Spleen (tissue), 11 donors: ENCODE results near the gene BABAM2. TPM values are rescaled to one million over a fixed set of nuclear protein-coding genes. Genes with fewer than 3 reads are reported as not detected.

ENCODE experiments used
- DNase-seq: peaks from one replicate; pipeline ENCODE4 v3.0.0-alpha.2; 2020
- H3K27ac ChIP-seq, 8 donors: fragments of 200-600 bp; sonication (generic) in 7 of 8; 1 replicate in 4 of 8; 2 replicates in 4 of 8; pipeline versions ENCODE4 v1.5.0 to v1.8.0; 2016 to 2021; ENCODE audit warnings: inconsistent platforms in 4 of 8, mild to moderate bottlenecking in 4 of 8, moderate library complexity in 1 of 8
- H3K27me3 ChIP-seq, 7 donors: fragments of 200-600 bp; sonication (generic) in 6 of 7; replicated peaks in 1 of 7; 1 replicate in 4 of 7; 2 replicates in 3 of 7; pipeline versions ENCODE4 v1.5.0 to v1.8.0; 2016 to 2021; ENCODE audit warnings: inconsistent platforms in 3 of 7, mild to moderate bottlenecking in 1 of 7
- H3K36me3 ChIP-seq, 6 donors: fragments of 200-600 bp; sonication (generic) in 5 of 6; 1 replicate in 4 of 6; 2 replicates in 2 of 6; pipeline versions ENCODE4 v1.5.0 to v1.8.0; 2016 to 2021; ENCODE audit warnings: inconsistent platforms in 2 of 6
- H3K4me1 ChIP-seq, 6 donors: fragments of 200-600 bp; sonication (generic) in 5 of 6; 1 replicate in 3 of 6; 2 replicates in 3 of 6; pipeline versions ENCODE4 v1.5.0 to v1.8.0; 2016 to 2021; ENCODE audit warnings: inconsistent platforms in 3 of 6
- H3K4me3 ChIP-seq, 8 donors: fragments of 200-600 bp; sonication (generic) in 7 of 8; 1 replicate in 4 of 8; 2 replicates in 4 of 8; pipeline versions ENCODE4 v1.5.0 to v1.8.0; 2016 to 2021; ENCODE audit warnings: inconsistent platforms in 4 of 8, mild to moderate bottlenecking in 4 of 8, moderate library complexity in 2 of 8
- H3K9me3 ChIP-seq, 8 donors: fragments of 200-600 bp; sonication (generic) in 7 of 8; 1 replicate in 4 of 8; 2 replicates in 4 of 8; pipeline versions ENCODE4 v1.5.0 to v1.8.0; 2016 to 2021; ENCODE audit warnings: inconsistent platforms in 4 of 8
- CTCF ChIP-seq, 11 experiments: fragments of 200-600 bp in 7 of 11; fragments of 450-650 bp in 4 of 11; sonication (generic) in 4 of 11; IDR thresholded peaks in 8 of 11; conservative IDR thresholded peaks in 3 of 11; 1 replicate in 7 of 11; 2 replicates in 4 of 11; pipeline versions ENCODE4 v1.4.0 to v1.8.0; 2016 to 2021; ENCODE audit warnings: antibody characterized with exemption in 11 of 11, inconsistent platforms in 4 of 11, mild to moderate bottlenecking in 1 of 11
- POLR2A ChIP-seq, 3 donors: fragments of 450-650 bp; IDR thresholded peaks; one replicate each; pipeline ENCODE4 v1.5.1; 2017; ENCODE audit warnings: antibody characterized with exemption in 3 of 3, mild to moderate bottlenecking in 1 of 3
- POLR2AphosphoS5 ChIP-seq, 3 donors: sonication (generic); formaldehyde crosslinking; IDR thresholded peaks; one replicate each; pipeline ENCODE4 v1.5.1; 2017; ENCODE audit warnings: antibody characterized with exemption in 3 of 3
- WGBS, 5 donors: extraction: QIAGEN DNeasy Blood & Tissue Kit in 3 of 5; methylation state at CpG; one replicate each; pipeline versions ENCODE4 v1.1.5 to v1.1.7; 2013 to 2018; 5-methylcytosine and 5-hydroxymethylcytosine counted together
- intact Hi-C: fragments of 100-400 bp; cut with DNase I; formaldehyde crosslinking; loops from one replicate; pipeline ENCODE4 v1.15.0; 2023; ENCODE audit warnings: low total_unique reads
- polyA plus RNA-seq, 3 donors: library from polyadenylated mRNA; stranded (reverse); fragments of 200-250 nt; gene quantifications; one replicate each; pipeline ENCODE4 v1.2.1, GENCODE V29; 2013
- total RNA-seq, 7 donors: library from RNA; depleted of rRNA in 3 of 7; stranded (reverse); fragments of >200 nt in 3 of 7; fragmentation: NEBNext Ultra II Directional in 4 of 7; extraction: Animal tissue kit (Norgen Biotek cat#: 25700) in 4 of 7; gene quantifications; one replicate each; pipeline versions ENCODE4 v1.1.0 to v1.2.1, GENCODE V29; 2016 to 2021
- donor health status: healthy with polysubstance abuse.
- donor health status: DM: no; HTN: no; CAD: no; lungs with moderate emphysema.
- donor health status: DM: no; HTN: no; CAD: no.
- donor health status: Bipolar disorder and iron deficiency.
- donor health status: healthy.
- donor health status: DM: no; HTN: no; CAD: no.
- donor health status: DM: yes; HTN: yes; CAD: no.

Gene BABAM2
- total and polyA plus RNA-seq, 10 donors: 16.1 to 70.1 (median 55.0) TPM

DNA sequence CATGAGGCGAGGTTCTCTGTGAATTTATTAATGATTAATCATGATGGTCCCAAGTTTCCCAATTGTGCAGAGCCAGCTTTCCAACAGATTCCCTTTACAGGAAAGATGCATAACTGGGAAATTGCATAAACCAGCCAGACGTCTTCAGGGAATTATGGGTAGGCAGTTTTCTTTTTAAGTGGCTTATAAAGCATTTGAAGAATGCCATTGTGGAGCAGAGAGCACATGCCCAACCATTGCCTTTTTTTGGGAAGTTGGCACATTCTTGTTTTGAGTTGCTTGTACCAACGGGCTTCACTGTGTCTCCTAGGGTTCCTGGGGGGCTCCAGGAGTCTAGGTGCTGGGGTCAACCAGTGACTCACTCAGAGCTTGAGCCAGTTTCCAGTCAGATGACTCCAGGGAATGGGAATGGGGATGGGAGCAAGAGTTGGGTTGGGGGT lies 270.5 kb downstream of the BABAM2 start:
- no peak for DNase-seq
- peaks cover 0 to 12% (median 8%) of the 10 kb centered on the region in 8 donors for H3K9me3 ChIP-seq
- H3K4me1 ChIP-seq: peaks cover 0 to 5% (median 0%) of the 10 kb centered on the region in 6 donors
- H3K36me3 ChIP-seq: peaks cover 0 to 9% (median 0%) of the 10 kb centered on the region in 6 donors
- intact Hi-C loops: no loop called here
- no peak overlapping the region for H3K27ac ChIP-seq
- TF ChIP-seq POLR2A (IDR thresholded peaks at IDR 0.05) (no peak), POLR2AphosphoS5 (IDR thresholded peaks at IDR 0.05) (no peak), CTCF (IDR thresholded peaks at IDR 0.05 in 8 of 11, conservative IDR thresholded peaks at IDR 0.05 in 3 of 11) (no peak)
- 73 to 83% (median 74%) methylated on average over 3 of the region's 3 CpGs for WGBS, 5 donors
- H3K4me3 ChIP-seq: no peak overlapping the region
- H3K27me3 ChIP-seq: no peaks in the 10 kb centered on the region

- Histone ChIP-seq H3K36me3 (peaks cover 0 to 8% (median 0%) of the 10 kb centered on the region in 6 donors), H3K27ac (no peak overlapping the region), H3K27me3 (no peaks in the 10 kb centered on the region), H3K9me3 (peaks cover 0 to 7% (median 3%) of the 10 kb centered on the region in 8 donors), H3K4me1 (peaks cover 0 to 5% (median 0%) of the 10 kb centered on the region in 6 donors), H3K4me3 (no peak overlapping the region)
- DNase-seq: no peak
- whole genome bisulfite sequencing, 5 donors: 86 to 100% (median 94%) methylated on average over 2 of the region's 2 CpGs
- intact Hi-C loops: no loop called here
- TF ChIP-seq POLR2AphosphoS5 (IDR thresholded peaks at IDR 0.05) (no peak), CTCF (IDR thresholded peaks at IDR 0.05 in 8 of 11, conservative IDR thresholded peaks at IDR 0.05 in 3 of 11) (no peak), POLR2A (IDR thresholded peaks at IDR 0.05) (no peak)
These were observed 270.9 kb downstream of the BABAM2 start for GRCh38 chr2:28161466-28161865.

DNA sequence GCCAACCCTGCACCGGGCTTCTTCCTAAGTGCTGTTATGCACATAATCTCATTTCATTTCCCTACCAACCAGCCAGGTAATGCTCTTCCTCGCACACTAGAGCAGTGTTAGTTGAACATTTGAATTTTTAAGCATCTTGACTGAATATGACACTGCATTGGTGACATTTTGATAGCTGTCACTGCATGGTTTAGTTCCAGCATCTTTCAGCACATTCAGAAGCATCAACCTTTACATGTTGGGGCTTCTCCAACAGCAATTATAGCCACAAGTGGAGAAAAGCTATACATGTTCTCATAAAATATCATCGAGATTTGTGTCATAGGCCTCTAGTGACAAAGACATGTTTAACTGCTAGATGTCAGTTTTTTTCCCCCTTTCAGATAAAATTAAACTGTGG lies 272.0 kb downstream of the BABAM2 start:
- Histone ChIP-seq H3K36me3 (peaks cover 0 to 1% (median 0%) of the 10 kb centered on the region in 6 donors), H3K4me1 (peaks cover 0 to 5% (median 0%) of the 10 kb centered on the region in 6 donors), H3K27ac (no peak overlapping the region), H3K4me3 (no peak overlapping the region), H3K27me3 (no peaks in the 10 kb centered on the region), H3K9me3 (no peaks in the 10 kb centered on the region)
- DNase-seq: no peak
- intact Hi-C loops: no loop called here
- WGBS, 5 donors: 90 to 97% (median 96%) methylated on average over 3 of the region's 3 CpGs
- TF ChIP-seq CTCF (IDR thresholded peaks at IDR 0.05 in 8 of 11, conservative IDR thresholded peaks at IDR 0.05 in 3 of 11) (no peak), POLR2A (IDR thresholded peaks at IDR 0.05) (no peak), POLR2AphosphoS5 (IDR thresholded peaks at IDR 0.05) (no peak)

DNA sequence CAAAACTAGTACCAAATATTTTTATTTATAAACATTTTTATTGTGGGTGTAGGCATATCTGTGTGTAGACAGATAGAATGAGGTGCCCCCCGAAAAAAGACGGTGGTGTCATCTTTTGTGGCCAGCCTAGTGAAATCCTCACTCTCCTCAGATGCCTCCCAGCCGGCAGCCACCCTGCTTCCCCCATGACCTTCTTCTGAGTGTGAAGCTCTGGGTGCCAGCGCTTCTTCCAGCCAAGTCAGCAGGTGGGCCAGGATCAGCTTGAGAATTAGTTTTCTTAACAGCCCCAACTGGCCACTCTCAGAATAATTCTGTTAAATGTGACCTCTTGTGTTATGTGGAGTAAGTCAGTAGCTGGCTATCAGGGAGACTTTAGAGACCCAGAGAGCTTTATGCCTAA lies 272.5 kb downstream of the BABAM2 start:
- no peaks in the 10 kb centered on the region for H3K36me3 ChIP-seq
- H3K4me3 ChIP-seq: no peak overlapping the region
- no peak overlapping the region for H3K27ac ChIP-seq
- TF ChIP-seq CTCF (IDR thresholded peaks at IDR 0.05 in 8 of 11, conservative IDR thresholded peaks at IDR 0.05 in 3 of 11) (no peak), POLR2A (IDR thresholded peaks at IDR 0.05) (no peak), POLR2AphosphoS5 (IDR thresholded peaks at IDR 0.05) (no peak)
- 93 to 96% (median 95%) methylated on average over 4 of the region's 4 CpGs for WGBS, 5 donors
- no peaks in the 10 kb centered on the region for H3K27me3 ChIP-seq
- no peaks in the 10 kb centered on the region for H3K9me3 ChIP-seq
- intact Hi-C loops: no loop called here
- peaks cover 0 to 5% (median 0%) of the 10 kb centered on the region in 6 donors for H3K4me1 ChIP-seq
- no peak for DNase-seq
